ENCODE results near the gene FAM222A.

FAM222A gene

DNA sequence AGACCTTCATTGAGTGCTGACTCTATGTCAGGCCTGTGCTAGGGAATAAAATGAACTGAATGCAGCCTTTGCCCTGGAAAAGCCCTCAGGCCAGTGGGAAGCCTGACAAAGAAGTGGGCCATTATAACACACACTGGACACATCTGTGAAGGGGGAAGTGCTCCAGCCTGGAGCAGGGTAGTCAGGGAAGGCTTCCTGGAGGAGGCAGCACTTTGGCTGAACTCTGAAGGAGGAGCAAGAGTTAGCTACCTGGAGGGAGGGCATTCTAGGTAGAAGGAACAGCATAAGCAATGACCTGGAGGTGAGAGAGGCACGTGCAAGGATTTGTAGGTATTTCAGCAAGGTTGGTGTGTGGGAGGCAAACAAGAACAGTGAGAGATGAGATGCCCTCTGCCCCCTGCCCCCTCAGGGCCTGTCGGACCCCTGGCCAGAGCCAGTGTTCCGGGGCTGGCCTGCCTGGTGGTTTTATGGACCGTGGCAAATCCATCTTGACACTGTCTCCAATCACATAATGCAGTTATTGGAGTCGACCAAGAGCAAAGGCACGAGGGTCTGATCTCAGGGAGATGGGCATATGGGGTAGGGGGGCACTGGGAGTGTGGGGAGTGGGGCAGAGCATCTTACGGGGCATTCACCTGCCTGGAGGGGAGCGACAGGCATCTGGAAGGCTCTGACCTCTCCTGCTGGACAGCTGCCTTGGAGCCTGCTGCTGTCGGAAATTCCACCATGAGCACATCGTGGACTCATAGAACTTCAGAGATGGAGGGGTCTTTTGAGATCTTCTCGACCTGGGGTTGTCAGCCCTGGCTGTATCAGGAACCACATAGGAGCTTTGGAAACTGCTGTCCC lies 2.7 kb upstream of the FAM222A start:
- no peak for DNase-seq (ENCODE audit: low read depth)

GRCh38 chr12:109711596-109712461 lies 1.8 kb upstream of the FAM222A start:
- DNase-seq (ENCODE audit: low read depth): no peak

DNA sequence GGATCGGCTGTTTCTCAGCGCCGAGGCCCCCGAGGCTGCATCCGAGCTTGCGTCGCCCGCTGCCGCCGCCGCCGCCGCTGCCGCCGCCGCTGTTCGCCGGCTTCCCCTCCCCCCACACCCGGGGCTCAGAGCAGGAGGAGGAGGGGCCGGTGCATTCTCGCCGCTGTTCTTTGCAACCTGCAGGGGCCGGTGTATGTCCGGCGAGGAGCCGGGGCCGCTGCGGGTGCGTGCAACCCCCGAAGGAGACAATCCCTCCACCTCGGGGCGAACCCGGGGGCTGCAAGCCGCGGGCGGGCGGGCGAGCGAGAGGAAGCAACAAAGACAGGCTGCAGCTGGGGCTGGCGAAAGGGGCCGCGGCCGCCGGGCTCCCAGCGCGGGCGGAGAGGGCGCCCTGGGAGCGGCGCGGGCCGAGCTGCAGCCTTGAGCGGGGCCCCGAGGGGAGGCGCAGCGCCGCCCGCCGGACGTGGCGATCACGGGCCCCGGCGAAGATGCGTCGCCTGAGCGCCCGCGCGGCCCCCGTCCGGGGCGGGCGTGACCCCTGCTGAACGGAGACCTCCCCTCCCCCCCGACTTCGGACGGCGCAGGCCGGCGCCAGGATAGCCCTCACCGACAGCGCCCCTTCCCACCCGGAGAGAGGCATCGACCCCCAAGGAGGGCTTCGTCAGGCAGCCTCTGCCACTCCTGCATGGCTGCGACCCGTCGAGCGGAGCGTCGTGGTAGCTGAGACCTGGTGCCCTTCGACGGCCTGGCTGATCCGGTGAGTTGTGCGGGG lies 702 bp downstream of the FAM222A start:
- peak; percentile 46 for DNase-seq (ENCODE audit: low read depth)

DNA sequence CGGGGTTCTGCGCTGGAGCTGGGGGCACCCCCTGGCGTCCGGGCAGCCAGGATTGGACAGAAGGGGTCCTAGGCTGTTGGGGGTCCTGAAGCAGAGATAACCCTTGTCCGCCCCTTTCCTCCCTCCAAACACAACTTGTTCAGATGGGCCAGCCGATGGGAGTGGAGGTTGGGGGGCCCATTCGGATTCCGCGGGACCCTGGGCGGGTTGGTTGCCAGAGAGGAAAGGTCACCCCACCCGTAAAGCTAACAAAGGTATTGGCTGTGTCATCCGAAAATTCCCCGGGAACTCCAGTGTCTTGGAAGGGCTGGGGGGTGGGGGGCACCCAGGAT lies 1.3 kb downstream of the FAM222A start:
- no peak for DNase-seq (ENCODE audit: low read depth)

DNA sequence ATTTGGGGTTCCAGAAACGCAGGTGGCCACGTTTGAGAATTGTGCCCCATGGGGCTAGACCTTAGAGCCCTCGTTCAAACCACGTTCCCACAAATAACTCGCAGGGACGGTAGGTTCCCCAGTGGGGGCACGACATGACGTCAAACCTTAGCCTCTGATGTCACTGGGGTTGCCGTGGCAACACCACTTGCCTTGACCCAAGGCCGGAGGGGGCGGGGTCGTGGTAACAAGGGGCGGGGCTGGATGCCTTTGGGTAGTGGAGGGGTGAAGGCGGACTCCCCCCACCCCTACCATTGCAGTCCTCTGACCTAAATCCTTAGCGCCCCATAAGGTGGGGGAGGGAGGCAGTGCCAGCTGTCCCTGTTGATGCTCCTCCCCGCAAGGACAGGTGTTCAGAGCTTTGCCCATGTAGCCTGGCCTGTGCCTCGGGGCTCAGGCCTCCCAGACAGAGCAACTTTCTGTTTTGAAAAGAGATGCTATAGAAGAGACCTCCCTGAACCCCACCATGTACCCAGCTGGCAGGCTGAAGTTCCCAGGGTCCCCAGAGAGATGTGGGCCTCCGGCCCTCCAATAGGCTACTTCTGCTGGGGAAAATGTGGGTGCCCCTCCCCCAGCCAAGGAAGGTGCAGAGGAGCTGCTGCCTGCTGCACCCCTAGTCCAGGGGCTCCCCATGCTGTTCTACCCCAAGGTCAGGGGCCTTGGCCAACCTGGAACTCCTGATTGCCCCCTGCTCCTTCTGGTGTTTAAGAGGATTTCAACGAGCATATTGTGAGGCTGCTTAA lies 1.9 kb downstream of the FAM222A start:
- DNase-seq (ENCODE audit: low read depth): no peak

- DNase-seq (ENCODE audit: low read depth): no peak
Measured at GRCh38 chr12:109716092-109716479, 2.5 kb downstream of the FAM222A start.

DNA sequence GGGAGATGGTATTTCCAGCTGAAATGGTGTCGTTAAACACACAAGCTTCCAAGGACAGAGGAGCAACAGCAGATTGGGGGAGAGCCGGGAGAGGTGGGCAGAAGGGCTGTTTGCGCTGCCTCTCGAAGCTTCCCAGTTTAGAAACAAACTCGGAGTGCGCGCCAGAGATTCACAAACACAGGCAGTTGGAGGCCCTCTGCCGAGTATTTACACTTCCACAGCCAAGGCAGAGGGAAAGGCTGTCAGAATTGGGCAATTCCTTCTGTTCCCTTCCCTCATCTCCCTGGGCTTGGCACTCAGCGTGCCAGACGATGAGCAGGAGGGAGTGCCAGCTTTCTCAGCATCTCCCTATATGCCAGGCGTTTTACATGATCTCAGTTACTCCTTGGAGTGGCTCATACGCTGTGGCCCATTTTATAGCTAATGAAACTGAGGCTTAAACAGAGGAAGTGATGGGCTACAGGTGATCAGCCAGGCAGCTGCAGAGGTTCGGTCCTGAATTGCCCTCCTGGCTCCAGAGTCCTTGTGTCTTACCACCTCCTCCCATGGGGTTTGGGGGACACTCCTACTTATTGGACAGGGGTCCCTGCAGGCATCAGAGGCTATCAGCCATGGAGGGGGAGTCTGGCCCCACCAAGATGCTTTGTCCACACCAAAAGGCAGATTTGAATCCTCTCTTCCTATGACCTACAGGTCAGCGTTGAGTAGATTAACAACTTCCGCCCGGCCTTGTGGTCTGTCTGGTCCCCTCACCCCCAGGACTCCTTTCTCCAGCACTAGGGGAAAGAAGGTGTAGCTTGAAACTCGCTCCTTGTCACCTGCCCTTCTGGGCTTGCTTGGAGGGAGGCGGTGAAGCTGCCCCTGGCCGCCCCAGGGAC lies 3.1 kb downstream of the FAM222A start:
- DNase-seq (ENCODE audit: low read depth): no peak

DNA sequence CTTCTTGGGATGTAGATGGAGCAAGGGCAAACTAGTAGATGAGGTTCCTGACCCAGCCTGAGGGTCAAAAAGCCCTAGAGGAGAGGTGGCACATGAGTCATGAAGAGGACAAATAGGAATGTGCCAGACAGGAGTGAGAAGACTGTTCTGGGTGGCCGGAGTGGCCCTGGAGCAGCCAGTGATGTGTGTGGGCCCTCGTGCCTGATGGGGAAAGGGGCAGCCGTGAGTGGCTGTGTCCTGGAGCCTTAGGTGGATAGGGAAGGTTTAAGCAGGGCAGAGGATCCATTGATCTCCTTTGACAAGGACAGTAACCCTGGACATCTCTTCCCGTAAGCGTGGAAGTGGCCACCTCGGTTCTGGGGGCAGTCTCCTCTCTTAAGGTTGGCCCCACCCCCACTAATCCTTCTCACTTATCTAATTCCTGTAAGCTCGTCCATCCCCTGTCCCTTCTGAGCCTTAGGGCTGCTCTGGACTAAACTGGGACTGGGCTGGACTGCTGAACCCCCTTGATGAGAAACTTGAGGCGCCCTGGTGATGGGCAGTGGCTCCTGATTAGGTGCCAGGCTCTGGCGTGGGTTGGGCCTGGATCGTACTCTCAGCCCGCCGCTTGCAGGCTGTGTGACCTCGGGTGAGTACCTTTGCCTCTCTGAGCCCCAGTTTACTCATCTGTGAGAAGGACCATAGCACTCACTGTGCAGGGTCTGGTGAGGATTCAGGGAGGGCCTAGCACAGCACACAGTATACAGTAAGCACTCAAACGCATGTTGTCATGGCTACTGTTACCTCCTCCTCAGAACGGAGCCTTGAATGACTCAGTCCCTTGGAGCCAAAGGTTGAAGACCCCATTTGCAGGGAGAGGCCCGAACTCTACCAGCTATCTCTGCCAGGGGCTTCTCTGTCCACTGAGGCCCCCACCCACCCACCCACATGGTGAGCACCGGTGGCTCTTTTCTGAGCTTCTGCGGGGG lies 4.0 kb downstream of the FAM222A start:
- DNase-seq (ENCODE audit: low read depth): no peak

DNA sequence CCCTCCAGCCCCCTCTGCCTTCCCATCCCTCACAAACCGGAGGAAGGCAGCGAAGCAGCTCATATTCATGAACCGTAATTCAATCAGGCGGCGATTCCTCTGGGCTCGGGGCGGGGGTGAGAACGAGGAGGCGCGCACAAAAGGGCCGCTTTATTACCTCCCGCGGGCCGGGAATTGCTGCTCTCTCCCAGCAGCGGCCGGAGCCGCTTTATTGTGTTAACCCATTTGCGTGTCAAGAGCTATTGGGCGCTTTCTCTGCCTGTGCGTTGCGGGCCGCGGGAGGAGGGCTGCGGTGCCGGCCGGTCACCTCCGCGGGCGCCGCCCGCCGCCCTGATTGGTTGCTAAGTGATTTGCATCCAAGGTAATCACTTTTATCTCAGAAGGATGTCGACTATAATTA lies 4.8 kb downstream of the FAM222A start:
- DNase-seq (ENCODE audit: low read depth): no peak

GRCh38 chr12:109719123-109720022 lies 5.7 kb downstream of the FAM222A start:
- no peak for DNase-seq (ENCODE audit: low read depth)

- no peak for DNase-seq (ENCODE audit: low read depth)
Measured at GRCh38 chr12:109720152-109720856, 6.7 kb downstream of the FAM222A start.

- DNase-seq (ENCODE audit: low read depth): no peak
Measured at GRCh38 chr12:109720857-109721189, 7.2 kb downstream of the FAM222A start.

DNA sequence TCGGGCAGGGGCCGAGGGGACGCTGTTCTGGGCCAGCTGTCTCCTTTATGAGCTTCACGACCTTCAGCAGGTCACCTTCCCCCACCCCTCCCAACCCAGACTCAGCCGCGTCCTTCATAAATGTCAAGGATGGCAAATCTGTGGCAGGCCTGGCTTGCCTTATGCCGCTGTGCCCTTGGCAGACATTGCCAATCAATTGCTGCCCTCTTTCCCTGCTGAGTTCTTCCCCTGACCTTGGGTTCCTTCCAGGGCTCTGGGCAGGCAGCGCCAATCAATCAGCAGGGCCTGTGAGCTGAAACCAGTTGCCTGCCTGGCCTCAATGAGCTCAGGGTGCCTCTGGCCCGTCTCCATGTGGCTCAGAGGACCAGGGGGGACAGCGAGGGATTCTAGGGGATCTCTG lies 7.7 kb downstream of the FAM222A start:
- no peak for DNase-seq (ENCODE audit: low read depth)

- DNase-seq (ENCODE audit: low read depth): no peak
Measured at GRCh38 chr12:109722022-109722720, 8.5 kb downstream of the FAM222A start.

- no peak for DNase-seq (ENCODE audit: low read depth)
Measured at GRCh38 chr12:109722721-109723094, 9.1 kb downstream of the FAM222A start.

DNA sequence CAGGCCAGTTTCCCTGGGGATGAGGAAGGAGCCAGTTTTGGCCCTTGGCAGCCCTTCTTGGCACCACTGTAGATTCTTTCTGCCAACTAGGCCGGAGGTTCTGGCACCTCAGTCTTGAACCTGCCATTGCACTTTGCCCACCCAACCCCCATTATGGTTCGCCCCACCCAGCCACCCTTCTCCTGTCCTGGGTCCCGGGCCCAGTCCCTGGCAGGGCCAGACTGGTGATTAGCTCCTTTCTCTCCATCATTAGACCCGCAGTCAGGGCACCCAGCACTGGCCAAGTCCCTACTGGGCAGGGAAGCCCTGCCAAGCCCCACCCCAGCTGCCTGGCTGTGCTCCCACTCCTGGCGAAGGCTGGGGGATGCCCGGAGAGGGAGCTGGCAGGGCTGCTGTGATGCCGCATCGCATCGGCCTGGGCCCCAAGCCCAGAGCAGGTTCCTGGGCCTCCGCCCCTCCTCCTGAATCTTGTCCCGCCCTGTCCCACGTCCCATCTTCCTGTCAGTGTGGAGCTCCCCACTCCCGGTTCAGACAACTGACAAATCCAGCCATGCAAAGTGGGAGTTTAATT lies 9.8 kb downstream of the FAM222A start:
- no peak for DNase-seq (ENCODE audit: low read depth)

- DNase-seq (ENCODE audit: low read depth): no peak
Measured at GRCh38 chr12:109724321-109724892, 10.8 kb downstream of the FAM222A start.
